Uterus (tissue), 2 donors: Measurements from ENCODE around the gene IDI2.

ENCODE experiments used
- CTCF ChIP-seq, 4 experiments: fragments of 200-600 bp in 2 of 4; fragments of 450-650 bp in 2 of 4; sonication (generic) in 2 of 4; IDR thresholded peaks; one replicate each; pipeline ENCODE4 v1.5.1; 2016 to 2019; ENCODE audit warnings: antibody characterized with exemption in 4 of 4, mild to moderate bottlenecking in 2 of 4, moderate library complexity in 1 of 4
- POLR2A ChIP-seq, 2 donors: fragments of 450-650 bp; IDR thresholded peaks; one replicate each; pipeline ENCODE4 v1.6.1; 2016; ENCODE audit warnings: antibody characterized with exemption in 2 of 2, mild to moderate bottlenecking in 1 of 2, moderate library complexity in 1 of 2

GRCh38 chr10:1048732-1049424 is 23.2 kb upstream of the IDI2 start, which contains the start of gene IDI1:
- TF ChIP-seq CTCF (IDR thresholded peaks at IDR 0.05) (no peak), POLR2A (IDR thresholded peaks at IDR 0.05) (peak; percentile 91 to 96)
